Caco-2 (cell line): ENCODE measurements around the gene ACRBP. TPM values are rescaled to one million over a fixed set of nuclear protein-coding genes. Genes with fewer than 3 reads are reported as not detected.

Source experiments
- Bru-seq: library from RNA; stranded (reverse); fragments of 400-500 nt; gene quantifications from one replicate; lab custom pipeline; 2021; lab: Mats Ljungman, UMichigan
- BruChase-seq, 2 experiments: library from RNA; stranded (reverse); fragments of 400-500 nt; gene quantifications; one replicate each; lab custom pipeline; 2021; lab: Mats Ljungman, UMichigan
- BruUV-seq: library from RNA; stranded (reverse); fragments of 400-500 nt; replicated peaks from 2 replicates; lab custom pipeline; 2021; lab: Mats Ljungman, UMichigan
- CTCF ChIA-PET: fragments of 300-600 bp; sonication (Branson Sonifier 250); formaldehyde crosslinking; loops from one replicate; lab custom pipeline; 2022; ENCODE audit warnings: antibody characterized with exemption; lab: Charles Lee
- POLR2A ChIA-PET: fragments of 300-600 bp; sonication (Branson Sonifier 250); formaldehyde crosslinking; loops from one replicate; lab custom pipeline; 2022; ENCODE audit warnings: antibody characterized with exemption; lab: Charles Lee
- DNase-seq, 2 experiments: peaks; one replicate each; pipeline versions ENCODE4 v3.0.0 to v3.0.0-alpha.2; 2020 to 2022
- H3K27me3 ChIP-seq: replicated peaks from 2 replicates; pipeline ENCODE4 v1.6.0; 2011; ENCODE audit warnings: low read length; ENCODE audit not compliant: control insufficient read depth, insufficient read depth
- H3K36me3 ChIP-seq: 2 replicates; pipeline ENCODE4 v1.5.1; 2011; ENCODE audit warnings: low read length; ENCODE audit not compliant: control insufficient read depth, insufficient read depth
- H3K4me1 ChIP-seq: fragments of 250-450 bp; sonication (Bioruptor Pico); 2 replicates; pipeline ENCODE4 v1.5.1; 2020; ENCODE audit warnings: mild to moderate bottlenecking
- H3K4me3 ChIP-seq: 2 replicates; pipeline ENCODE4 v1.5.1; 2011; ENCODE audit warnings: low read depth, mild to moderate bottlenecking, control low read depth, low read length
- H3K9me3 ChIP-seq: fragments of 250-450 bp; sonication (Bioruptor Pico); 2 replicates; pipeline ENCODE4 v1.5.1; 2020; ENCODE audit warnings: mild to moderate bottlenecking, moderate library complexity
- H3K27ac Mint-ChIP-seq: one replicate; pipeline ENCODE4 v1.8.0; 2022; ENCODE audit warnings: mixed read lengths; ENCODE audit not compliant: unreplicated experiment
- H3K27me3 Mint-ChIP-seq: one replicate; pipeline ENCODE4 v1.8.0; 2022; ENCODE audit warnings: mixed read lengths; ENCODE audit not compliant: insufficient read depth, unreplicated experiment
- H3K36me3 Mint-ChIP-seq: one replicate; pipeline ENCODE4 v1.8.0; 2022; ENCODE audit warnings: mild to moderate bottlenecking, mixed read lengths; ENCODE audit not compliant: insufficient read depth, unreplicated experiment
- H3K4me1 Mint-ChIP-seq: one replicate; pipeline ENCODE4 v1.8.0; 2022; ENCODE audit warnings: low read depth, mixed read lengths; ENCODE audit not compliant: unreplicated experiment
- H3K4me3 Mint-ChIP-seq: one replicate; pipeline ENCODE4 v1.8.0; 2022; ENCODE audit warnings: mild to moderate bottlenecking, moderate library complexity, mixed read lengths; ENCODE audit not compliant: unreplicated experiment
- H3K9me3 Mint-ChIP-seq: one replicate; pipeline ENCODE4 v1.8.0; 2022; ENCODE audit warnings: mixed read lengths; ENCODE audit not compliant: unreplicated experiment
- intact Hi-C: fragments of 100-400 bp; cut with micrococcal nuclease; formaldehyde crosslinking; loops from one replicate; pipeline ENCODE4 v1.10.0; 2022; ENCODE audit not compliant: unreplicated experiment
- long read RNA-seq: library from polyadenylated mRNA; stranded (forward); transcript quantifications from one replicate; pipeline ENCODE4 v2.0.0, GENCODE V29; 2022
- total RNA-seq: library from RNA; stranded (reverse); gene quantifications from 2 replicates; pipeline ENCODE4 v1.2.3, GENCODE V29; 2022
- TF ChIP-seq, protein P1 (sequence below), 2 experiments: fragments of 200-600 bp in 1 of 2; IDR thresholded peaks; 1 replicate in 1 of 2; 2 replicates in 1 of 2; pipeline versions ENCODE4 v1.5.1 to v1.8.0; 2011 to 2022; ENCODE audit warnings: antibody characterized with exemption in 1 of 2, control low read depth in 1 of 2, inconsistent platforms in 1 of 2, low read depth in 1 of 2, low read length in 1 of 2, mild to moderate bottlenecking in 1 of 2, moderate library complexity in 1 of 2; ENCODE audit not compliant: insufficient read depth in 1 of 2, severe bottlenecking in 1 of 2, unreplicated experiment in 1 of 2

ACRBP gene
- 0.73 and 1.3 TPM in 2 replicates for total RNA-seq
- percentile 21 among the genes with signal in this experiment for Bru-seq, nascent RNA
- percentile 28 among the genes with signal in this experiment for BruChase-seq, experiment 1, labeled RNA remaining after a 2-hour chase
- percentile 28 among the genes with signal in this experiment for BruChase-seq, experiment 2, labeled RNA remaining after a 6-hour chase
- long read RNA-seq, partial matches to known transcripts: 0 of 1 reads
- long read RNA-seq, other reads (novel, unspliced or antisense): 1 of 1 reads

GRCh38 chr12:6647083-6647604 lies at the start of gene ACRBP:
ACRBP (minus strand) TSS chr12:6647432; CDS start chr12:6647366, 66 bp downstream.
- H3K27me3 ChIP-seq: no peaks in the 10 kb centered on the region
- CTCF ChIA-PET: interaction anchor here (0.6 to 1.1 kb wide), 3 partner anchors 37 to 42 kb away, joined by 3 to 6 read pairs (median 4); partner anchors contain the start of gene ZNF384
- Mint-ChIP-seq H3K9me3 (peaks cover 19% of the 10 kb centered on the region), H3K36me3 (peaks cover 19% of the 10 kb centered on the region), H3K4me3 (peak within 1 kb of the TSS; percentile 79), H3K27ac (peak within 1 kb of the TSS; percentile 32), H3K4me1 (peaks cover 7% of the 10 kb centered on the region), H3K27me3 (peaks cover 6% of the 10 kb centered on the region)
- POLR2A ChIA-PET: interaction anchor here (0.6 to 1.0 kb wide), 2 partner anchors 9 to 42 kb away, joined by 4 to 5 read pairs; partner anchors contain the start of gene ZNF384
- DNase-seq: peak; percentile 62 to 75
- H3K4me3 ChIP-seq: peak within 1 kb of the TSS; percentile 26
- no TSS peak for BruUV-seq
- TF ChIP-seq, protein P1, sequence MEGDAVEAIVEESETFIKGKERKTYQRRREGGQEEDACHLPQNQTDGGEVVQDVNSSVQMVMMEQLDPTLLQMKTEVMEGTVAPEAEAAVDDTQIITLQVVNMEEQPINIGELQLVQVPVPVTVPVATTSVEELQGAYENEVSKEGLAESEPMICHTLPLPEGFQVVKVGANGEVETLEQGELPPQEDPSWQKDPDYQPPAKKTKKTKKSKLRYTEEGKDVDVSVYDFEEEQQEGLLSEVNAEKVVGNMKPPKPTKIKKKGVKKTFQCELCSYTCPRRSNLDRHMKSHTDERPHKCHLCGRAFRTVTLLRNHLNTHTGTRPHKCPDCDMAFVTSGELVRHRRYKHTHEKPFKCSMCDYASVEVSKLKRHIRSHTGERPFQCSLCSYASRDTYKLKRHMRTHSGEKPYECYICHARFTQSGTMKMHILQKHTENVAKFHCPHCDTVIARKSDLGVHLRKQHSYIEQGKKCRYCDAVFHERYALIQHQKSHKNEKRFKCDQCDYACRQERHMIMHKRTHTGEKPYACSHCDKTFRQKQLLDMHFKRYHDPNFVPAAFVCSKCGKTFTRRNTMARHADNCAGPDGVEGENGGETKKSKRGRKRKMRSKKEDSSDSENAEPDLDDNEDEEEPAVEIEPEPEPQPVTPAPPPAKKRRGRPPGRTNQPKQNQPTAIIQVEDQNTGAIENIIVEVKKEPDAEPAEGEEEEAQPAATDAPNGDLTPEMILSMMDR (IDR thresholded peaks at IDR 0.05; ENCODE audit: insufficient read depth in 1 of 2, low read depth in 1 of 2, low read length in 1 of 2, severe bottlenecking in 1 of 2, unreplicated experiment in 1 of 2): no peak
- H3K9me3 ChIP-seq: peaks cover 18% of the 10 kb centered on the region
- no peaks in the 10 kb centered on the region; the same call in none of the 2 replicates for H3K36me3 ChIP-seq
- H3K4me1 ChIP-seq: no peaks in the 10 kb centered on the region
- intact Hi-C loops: loop anchor here (1.0 to 2.0 kb wide), 2 partner anchors 14 to 30 kb away; no protein-coding TSS in a partner anchor

GRCh38 chr12:6695313-6696045 lies 48.2 kb upstream of the ACRBP start:
- TF ChIP-seq, protein P1 (IDR thresholded peaks at IDR 0.05; ENCODE audit: insufficient read depth in 1 of 2, low read depth in 1 of 2, low read length in 1 of 2, severe bottlenecking in 1 of 2, unreplicated experiment in 1 of 2): no peak
- Mint-ChIP-seq H3K4me1 (peaks cover 9% of the 10 kb centered on the region), H3K27me3 (peaks cover 37% of the 10 kb centered on the region), H3K9me3 (no peaks in the 10 kb centered on the region), H3K4me3 (no peak overlapping the region), H3K27ac (no peak overlapping the region), H3K36me3 (no peaks in the 10 kb centered on the region)
- intact Hi-C loops: loop anchor here (5.0 kb wide), 1 partner anchor 143 kb away; no protein-coding TSS in a partner anchor
- Histone ChIP-seq H3K36me3 (no peaks in the 10 kb centered on the region), H3K27me3 (no peaks in the 10 kb centered on the region), H3K9me3 (no peaks in the 10 kb centered on the region), H3K4me3 (no peak overlapping the region), H3K4me1 (no peaks in the 10 kb centered on the region)
- DNase-seq: no peak
- BruUV-seq: no TSS peak
- ChIA-PET CTCF (interaction anchor here (1.0 kb wide), 1 partner anchor 64 kb away, joined by 3 read pairs; no protein-coding TSS in a partner anchor), POLR2A (no interaction called here)

DNA sequence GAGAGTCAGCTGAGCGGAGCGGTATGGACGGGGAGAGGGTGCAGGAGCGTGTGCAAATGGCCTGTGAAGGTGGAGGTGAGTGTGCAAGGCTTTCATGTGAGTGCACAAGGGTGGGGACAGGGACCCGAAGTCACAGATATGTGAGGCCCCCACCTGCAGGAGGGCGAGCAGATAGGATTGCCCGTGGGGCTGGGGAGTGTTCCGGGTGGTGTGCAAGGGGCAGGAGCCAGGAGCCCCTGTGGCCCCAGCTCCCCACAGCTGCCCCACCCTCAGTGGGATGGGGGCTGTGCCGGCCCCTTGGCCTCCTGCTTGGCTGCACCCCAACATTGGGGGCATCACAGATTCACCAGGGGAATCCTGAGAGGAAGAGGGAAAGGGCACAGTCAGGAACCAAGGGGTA lies 47.5 kb upstream of the ACRBP start:
- H3K36me3 Mint-ChIP-seq: no peaks in the 10 kb centered on the region
- no peaks in the 10 kb centered on the region for H3K9me3 Mint-ChIP-seq
- H3K27me3 ChIP-seq: no peaks in the 10 kb centered on the region
- TF ChIP-seq, protein P1 (IDR thresholded peaks at IDR 0.05; ENCODE audit: insufficient read depth in 1 of 2, low read depth in 1 of 2, low read length in 1 of 2, severe bottlenecking in 1 of 2, unreplicated experiment in 1 of 2): no peak
- ChIA-PET POLR2A (no interaction called here), CTCF (interaction anchor here (1.0 kb wide), 1 partner anchor 65 kb away, joined by 3 read pairs; no protein-coding TSS in a partner anchor)
- H3K27ac Mint-ChIP-seq: no peak overlapping the region
- H3K9me3 ChIP-seq: no peaks in the 10 kb centered on the region
- no peak overlapping the region for H3K4me3 Mint-ChIP-seq
- no peaks in the 10 kb centered on the region for H3K4me1 ChIP-seq
- H3K27me3 Mint-ChIP-seq: peaks cover 35% of the 10 kb centered on the region
- H3K36me3 ChIP-seq: no peaks in the 10 kb centered on the region
- no TSS peak for BruUV-seq
- peaks cover 8% of the 10 kb centered on the region for H3K4me1 Mint-ChIP-seq
- intact Hi-C loops: loop anchor here (5.0 kb wide), 1 partner anchor 142 kb away; no protein-coding TSS in a partner anchor
- DNase-seq: no peak
- no peak overlapping the region for H3K4me3 ChIP-seq
